Chondrocyte (in vitro differentiated cells): ENCODE results near the gene PRMT7. TPM values are rescaled to one million over a fixed set of nuclear protein-coding genes. Genes with fewer than 3 reads are reported as not detected.

Source experiments
- DNase-seq: peaks from one replicate; pipeline ENCODE4 v3.0.0; 2021; ENCODE audit warnings: mixed read lengths, low spot score
- H3K27ac Mint-ChIP-seq: one replicate; pipeline ENCODE4 v1.8.0; 2021; ENCODE audit warnings: mild to moderate bottlenecking, moderate library complexity, mixed read lengths; ENCODE audit not compliant: unreplicated experiment
- H3K27me3 Mint-ChIP-seq: 2 replicates; pipeline ENCODE4 v1.8.0; 2021; ENCODE audit warnings: low read depth, mixed read lengths
- H3K36me3 Mint-ChIP-seq: 2 replicates; pipeline ENCODE4 v1.8.0; 2021; ENCODE audit warnings: low read depth, mixed read lengths
- H3K4me1 Mint-ChIP-seq: 2 replicates; pipeline ENCODE4 v1.8.0; 2021; ENCODE audit warnings: low read depth, mild to moderate bottlenecking, mixed read lengths
- H3K4me3 Mint-ChIP-seq: one replicate; pipeline ENCODE4 v1.8.0; 2021; ENCODE audit warnings: mild to moderate bottlenecking, moderate library complexity, mixed read lengths; ENCODE audit not compliant: unreplicated experiment
- H3K9me3 Mint-ChIP-seq: 2 replicates; pipeline ENCODE4 v1.8.0; 2021; ENCODE audit warnings: low read depth, mixed read lengths
- total RNA-seq: library from RNA; stranded (reverse); gene quantifications from 3 replicates; pipeline ENCODE4 v1.2.1, GENCODE V29; 2021
- TF ChIP-seq, protein P1 (sequence below): fragments of 200-600 bp; sonication (generic); IDR thresholded peaks from 2 replicates; pipeline ENCODE4 v1.5.0; 2021; ENCODE audit warnings: antibody characterized with exemption, mild to moderate bottlenecking, moderate library complexity

The PRMT7 gene
- total RNA-seq, 1 donor from 2014 or later, result 26.7 TPM

DNA sequence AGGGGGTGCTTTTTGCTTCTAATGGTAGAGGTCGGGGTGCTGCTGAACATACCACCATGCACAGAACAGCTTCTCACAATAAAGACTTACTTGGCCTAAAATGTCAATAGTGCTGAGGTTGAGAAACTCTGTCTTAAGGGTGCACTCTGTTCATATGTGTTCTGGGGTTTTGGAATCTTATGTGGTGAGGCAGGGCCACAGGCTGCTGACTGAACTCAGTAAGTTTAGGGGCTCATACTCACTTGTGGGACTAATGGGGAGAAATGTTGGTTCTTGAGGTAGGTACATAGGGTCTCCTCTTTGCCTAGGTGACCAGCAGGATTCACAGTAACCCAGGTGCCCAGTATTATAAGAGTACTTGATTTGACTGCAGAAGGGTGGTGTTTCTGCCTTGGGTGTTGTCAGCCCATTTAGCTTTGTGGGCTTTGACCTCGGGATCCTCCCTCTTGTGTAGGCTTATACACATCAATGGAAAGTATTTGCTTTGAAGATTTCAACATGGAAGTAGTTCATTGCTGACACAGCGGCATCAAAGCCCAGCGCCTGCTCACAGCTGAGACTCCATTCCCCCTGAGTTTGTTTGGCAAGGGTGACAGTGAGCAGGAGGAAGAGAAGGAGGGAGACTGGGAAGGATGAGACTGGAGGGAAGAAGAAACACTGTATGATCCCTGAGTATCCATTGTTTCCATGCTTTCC, 29.3 kb upstream of the PRMT7 start:
- TF ChIP-seq, protein P1, sequence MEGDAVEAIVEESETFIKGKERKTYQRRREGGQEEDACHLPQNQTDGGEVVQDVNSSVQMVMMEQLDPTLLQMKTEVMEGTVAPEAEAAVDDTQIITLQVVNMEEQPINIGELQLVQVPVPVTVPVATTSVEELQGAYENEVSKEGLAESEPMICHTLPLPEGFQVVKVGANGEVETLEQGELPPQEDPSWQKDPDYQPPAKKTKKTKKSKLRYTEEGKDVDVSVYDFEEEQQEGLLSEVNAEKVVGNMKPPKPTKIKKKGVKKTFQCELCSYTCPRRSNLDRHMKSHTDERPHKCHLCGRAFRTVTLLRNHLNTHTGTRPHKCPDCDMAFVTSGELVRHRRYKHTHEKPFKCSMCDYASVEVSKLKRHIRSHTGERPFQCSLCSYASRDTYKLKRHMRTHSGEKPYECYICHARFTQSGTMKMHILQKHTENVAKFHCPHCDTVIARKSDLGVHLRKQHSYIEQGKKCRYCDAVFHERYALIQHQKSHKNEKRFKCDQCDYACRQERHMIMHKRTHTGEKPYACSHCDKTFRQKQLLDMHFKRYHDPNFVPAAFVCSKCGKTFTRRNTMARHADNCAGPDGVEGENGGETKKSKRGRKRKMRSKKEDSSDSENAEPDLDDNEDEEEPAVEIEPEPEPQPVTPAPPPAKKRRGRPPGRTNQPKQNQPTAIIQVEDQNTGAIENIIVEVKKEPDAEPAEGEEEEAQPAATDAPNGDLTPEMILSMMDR, result no peak
- peaks cover 6% of the 10 kb centered on the region for H3K4me1 Mint-ChIP-seq
- no peaks in the 10 kb centered on the region for H3K27me3 Mint-ChIP-seq
- DNase-seq, result no peak
- H3K4me3 Mint-ChIP-seq, result no peak overlapping the region
- H3K27ac Mint-ChIP-seq, result peak overlapping the region; percentile 42
- no peaks in the 10 kb centered on the region for H3K9me3 Mint-ChIP-seq
- peaks cover 14% of the 10 kb centered on the region for H3K36me3 Mint-ChIP-seq

DNA sequence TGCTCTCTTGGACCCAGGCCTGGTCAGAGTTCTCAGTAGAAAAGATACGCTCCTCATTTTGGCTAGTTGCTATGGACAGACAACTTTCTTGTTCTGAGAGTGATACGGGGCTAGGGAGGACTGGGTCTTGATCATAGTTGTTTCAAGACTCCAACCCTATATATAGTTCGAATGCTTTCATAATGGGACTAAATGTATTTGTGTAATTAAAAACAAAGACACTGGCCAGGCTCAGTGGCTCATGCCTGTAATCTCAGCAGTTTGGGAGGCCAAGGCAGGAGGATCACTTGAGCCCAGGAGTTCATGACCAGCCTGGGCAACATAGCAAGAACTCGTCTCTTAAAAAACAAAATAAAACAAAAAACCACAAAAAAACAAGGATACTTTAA, 28.8 kb upstream of the PRMT7 start:
- Mint-ChIP-seq H3K27ac (peak overlapping the region; percentile 42), H3K9me3 (no peaks in the 10 kb centered on the region), H3K36me3 (peaks cover 17% of the 10 kb centered on the region), H3K4me3 (no peak overlapping the region), H3K4me1 (peaks cover 9% of the 10 kb centered on the region), H3K27me3 (no peaks in the 10 kb centered on the region)
- no peak for DNase-seq
- TF ChIP-seq, protein P1, result no peak

DNA sequence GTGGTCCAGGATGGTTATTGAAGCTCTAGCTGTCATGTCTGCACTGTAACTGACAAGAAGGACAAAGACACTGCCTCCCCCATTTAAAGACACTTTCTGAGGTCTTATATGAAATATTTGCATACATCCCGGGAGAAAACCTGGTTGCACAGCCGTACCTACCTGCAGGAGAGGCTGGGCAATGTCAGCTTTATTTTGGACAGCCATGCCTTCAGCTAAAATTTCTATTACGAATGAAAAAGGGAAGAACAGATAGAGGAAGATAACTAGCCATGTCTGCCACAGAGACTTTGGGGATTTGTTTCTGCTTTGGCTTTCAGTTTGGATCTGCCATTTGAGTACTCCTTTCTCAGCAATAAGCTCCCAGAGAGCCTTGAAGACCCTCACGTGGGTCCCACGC, 27.5 kb upstream of the PRMT7 start:
- H3K27ac Mint-ChIP-seq, result no peak overlapping the region

DNA sequence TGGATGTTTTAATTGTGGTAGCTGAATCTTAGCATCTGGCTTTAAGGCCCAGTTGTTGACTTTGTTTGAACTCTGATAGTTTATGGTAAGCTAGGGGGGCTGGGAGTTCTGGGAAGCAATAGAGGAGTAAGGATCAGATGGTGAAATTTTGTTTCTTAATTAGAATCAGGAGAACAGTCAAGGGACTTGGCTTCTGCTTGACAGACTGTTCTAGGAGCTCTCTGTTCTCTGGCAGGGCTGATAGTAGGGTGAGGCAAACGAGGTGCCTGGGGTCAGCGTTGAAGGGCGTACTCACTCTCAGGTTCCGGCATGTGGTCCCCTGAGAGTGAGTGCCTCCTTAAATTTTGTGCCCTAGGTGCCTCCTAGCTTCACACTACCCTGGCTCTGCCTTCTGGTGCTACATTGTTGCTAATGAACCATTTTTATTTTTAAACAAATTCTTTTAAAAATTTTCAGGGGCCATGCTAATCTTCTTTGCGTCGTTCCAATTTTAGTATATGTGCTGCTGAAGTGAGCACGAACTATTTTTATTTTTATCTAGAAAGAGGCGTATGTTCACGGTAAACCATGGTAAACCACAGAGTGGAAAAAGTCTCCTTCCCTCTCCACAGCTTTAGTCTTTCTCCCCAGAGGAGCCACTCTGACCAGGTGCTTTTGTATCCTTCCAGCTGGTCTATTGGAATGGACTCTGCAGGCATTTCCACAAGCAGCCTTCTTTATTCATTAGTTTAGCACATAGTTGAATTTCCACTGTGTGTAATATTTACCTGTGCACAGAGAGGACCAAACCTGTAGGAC, 26.8 kb upstream of the PRMT7 start:
- H3K4me1 Mint-ChIP-seq, result peaks cover 25% of the 10 kb centered on the region
- H3K9me3 Mint-ChIP-seq, result no peaks in the 10 kb centered on the region
- peak overlapping the region; percentile 9 for H3K27ac Mint-ChIP-seq
- H3K27me3 Mint-ChIP-seq, result no peaks in the 10 kb centered on the region
- DNase-seq, result no peak
- peaks cover 22% of the 10 kb centered on the region for H3K36me3 Mint-ChIP-seq
- TF ChIP-seq, protein P1, result no peak
- no peak overlapping the region for H3K4me3 Mint-ChIP-seq

More for the DNA sequence above, 27.5 kb upstream of the PRMT7 start:
- Mint-ChIP-seq H3K4me3 (no peak overlapping the region), H3K27me3 (no peaks in the 10 kb centered on the region), H3K9me3 (no peaks in the 10 kb centered on the region), H3K4me1 (peaks cover 22% of the 10 kb centered on the region), H3K36me3 (peaks cover 22% of the 10 kb centered on the region)
- TF ChIP-seq, protein P1, result no peak
- DNase-seq, result no peak

DNA sequence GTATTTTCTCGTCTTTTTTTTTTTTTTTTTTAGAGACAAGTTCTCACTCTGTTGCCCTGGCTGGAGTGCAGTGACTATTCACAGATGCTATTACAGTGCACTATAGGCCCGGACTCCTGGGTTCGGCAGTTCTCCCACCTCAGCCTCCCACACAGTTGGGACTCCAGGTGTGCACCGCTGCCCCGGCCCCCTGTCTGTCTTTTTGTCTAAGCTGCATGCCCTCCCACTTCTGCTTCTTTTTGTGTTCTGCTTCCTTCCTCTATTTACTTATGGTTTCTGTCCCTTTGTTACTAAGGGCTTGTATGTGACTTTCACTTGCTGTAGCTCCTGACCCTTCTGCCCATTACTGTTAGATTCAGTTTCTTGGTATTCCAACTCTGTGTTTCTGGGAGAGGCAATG, 26.0 kb upstream of the PRMT7 start:
- Mint-ChIP-seq H3K27me3 (no peaks in the 10 kb centered on the region), H3K4me3 (no peak overlapping the region), H3K27ac (no peak overlapping the region), H3K36me3 (peaks cover 22% of the 10 kb centered on the region), H3K9me3 (no peaks in the 10 kb centered on the region), H3K4me1 (peaks cover 33% of the 10 kb centered on the region)
- DNase-seq, result no peak
- TF ChIP-seq, protein P1, result no peak
